NCI-H2081 treated with DMSO at 0.1 percent for 48 hours (cell line): ENCODE data around the gene TFCP2.
A peak's percentile ranks its signal among the peaks of the same experiment; 100 is the strongest.

Source experiments
- DNase-seq: peaks from one replicate; lab custom pipeline; 2025; lab: John Stamatoyannopoulos, UW

TFCP2 gene

GRCh38 chr12:51156245-51156765 is 16.6 kb downstream of the TFCP2 start:
- no peak for DNase-seq

DNA sequence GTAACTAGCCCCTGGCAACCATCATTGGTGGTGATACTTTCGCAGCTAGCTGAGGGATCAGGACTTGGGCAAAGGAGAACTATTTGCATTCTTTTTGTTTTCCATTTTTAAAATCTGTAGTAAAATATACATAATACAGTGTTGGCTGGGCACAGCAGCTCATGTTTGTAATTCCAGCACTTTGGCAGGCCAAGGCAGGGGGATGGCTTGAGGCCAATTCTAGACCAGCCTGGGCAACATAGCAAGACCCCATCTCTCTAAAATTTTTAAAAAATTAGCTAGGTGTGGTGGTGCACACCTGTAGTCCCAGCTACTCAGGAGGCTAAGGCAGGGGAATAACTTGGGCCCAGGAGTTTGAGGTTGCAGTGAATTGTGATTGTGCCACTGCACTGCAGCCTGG is 20.0 kb downstream of the TFCP2 start:
- no peak for DNase-seq

GRCh38 chr12:51150777-51151176 is 22.2 kb downstream of the TFCP2 start:
- DNase-seq = no peak

GRCh38 chr12:51147309-51147708 is 25.6 kb downstream of the TFCP2 start:
- DNase-seq = no peak

DNA sequence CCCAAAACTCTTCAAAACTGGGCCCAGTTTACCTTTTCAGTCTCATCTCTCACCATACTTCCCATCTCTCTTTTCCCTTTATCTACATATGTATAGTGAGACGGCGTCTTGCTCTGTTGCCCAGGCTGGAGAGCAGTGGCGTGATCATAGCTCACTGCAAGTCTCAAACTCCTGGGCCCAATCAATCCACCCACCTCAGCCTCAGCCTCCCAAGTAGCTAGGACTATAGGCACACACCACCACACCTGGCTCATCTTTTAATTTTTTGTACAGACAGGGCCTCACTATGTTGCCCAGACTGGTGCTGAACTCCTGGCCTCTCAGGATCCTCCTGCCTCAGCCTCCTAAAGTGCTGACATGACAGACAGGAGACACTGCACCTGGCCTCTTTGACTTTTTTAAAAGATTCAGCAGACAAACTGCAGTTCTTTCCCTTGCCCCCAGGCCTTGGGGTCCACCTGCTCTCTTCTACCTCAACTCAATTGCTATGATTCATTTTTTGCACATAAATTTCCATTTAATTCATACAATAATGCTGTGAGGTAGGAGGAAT is 33.6 kb downstream of the TFCP2 start:
- no peak for DNase-seq

DNA sequence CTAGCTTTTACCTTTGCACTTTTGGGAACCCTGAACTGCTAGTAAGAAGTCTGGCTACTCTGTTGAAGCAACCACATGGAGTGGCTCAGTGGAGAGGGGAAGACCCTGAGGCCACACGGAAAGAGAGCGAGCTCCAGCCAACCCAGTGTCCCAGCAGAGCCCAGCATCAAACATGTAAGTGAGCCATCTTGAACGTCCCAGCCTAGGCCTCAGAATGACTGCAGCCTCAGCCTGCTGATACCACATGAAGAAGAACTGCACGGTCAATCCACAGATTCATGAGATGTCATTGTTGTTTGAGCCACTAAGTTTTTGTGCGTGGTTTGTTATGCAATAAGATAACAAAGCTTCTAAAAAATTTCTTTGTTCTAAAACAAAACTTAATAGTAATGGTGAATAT is 40.2 kb downstream of the TFCP2 start:
- no peak for DNase-seq

DNA sequence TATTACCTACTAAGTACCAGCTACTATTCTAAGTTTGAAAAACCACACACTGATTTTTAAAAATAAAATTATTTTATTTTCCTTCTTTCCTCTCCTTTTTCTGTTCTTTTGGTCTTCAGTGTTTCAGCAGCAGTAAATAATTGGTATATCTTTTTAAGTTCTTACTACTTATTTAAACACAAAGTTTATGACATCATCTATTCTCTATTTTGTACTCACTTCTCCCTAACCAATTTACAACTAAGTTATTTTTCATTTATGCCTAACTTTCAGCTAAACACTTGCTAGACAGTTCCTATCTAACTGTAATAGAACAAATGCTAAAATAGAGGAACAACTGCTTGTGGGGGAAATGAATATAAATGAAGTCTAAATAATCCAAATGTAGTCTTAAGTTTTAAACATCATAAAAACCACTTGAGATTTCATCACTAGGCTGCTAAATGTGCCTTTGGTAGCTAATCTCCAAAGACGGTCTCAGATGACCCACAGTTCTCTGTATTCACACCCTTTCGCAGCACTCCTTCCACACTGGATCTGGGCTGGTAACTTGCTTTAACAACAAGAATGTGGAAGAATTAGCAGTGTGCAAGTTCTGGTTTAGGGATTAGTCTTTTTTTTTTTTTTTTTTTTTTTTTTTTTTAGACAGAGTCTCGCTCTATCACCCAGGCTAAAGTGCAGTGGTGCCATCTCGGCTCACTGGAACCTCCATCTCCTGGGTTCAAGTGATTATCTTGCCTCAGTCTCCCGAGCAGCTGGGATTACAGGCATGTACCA is 41.0 kb downstream of the TFCP2 start:
- no peak for DNase-seq

DNA sequence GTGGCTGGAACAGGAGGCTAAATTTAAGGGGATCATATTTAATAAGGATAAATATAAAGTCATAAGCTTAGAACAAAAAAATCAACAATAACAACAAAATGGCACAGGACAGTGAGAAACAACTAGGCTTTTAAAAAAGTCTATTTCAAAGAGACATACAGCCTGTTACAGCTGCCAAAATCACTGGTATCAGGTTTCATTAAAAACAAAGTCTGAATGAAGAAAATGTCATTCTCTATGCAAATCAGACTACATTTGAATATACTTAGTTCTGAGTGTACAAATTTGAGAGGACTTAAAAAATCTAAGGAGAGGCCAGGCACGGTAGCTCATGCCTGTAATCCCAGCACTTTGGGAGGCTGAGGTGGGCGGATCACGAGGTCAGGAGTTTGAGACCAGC is 44.0 kb downstream of the TFCP2 start:
- no peak for DNase-seq

DNA sequence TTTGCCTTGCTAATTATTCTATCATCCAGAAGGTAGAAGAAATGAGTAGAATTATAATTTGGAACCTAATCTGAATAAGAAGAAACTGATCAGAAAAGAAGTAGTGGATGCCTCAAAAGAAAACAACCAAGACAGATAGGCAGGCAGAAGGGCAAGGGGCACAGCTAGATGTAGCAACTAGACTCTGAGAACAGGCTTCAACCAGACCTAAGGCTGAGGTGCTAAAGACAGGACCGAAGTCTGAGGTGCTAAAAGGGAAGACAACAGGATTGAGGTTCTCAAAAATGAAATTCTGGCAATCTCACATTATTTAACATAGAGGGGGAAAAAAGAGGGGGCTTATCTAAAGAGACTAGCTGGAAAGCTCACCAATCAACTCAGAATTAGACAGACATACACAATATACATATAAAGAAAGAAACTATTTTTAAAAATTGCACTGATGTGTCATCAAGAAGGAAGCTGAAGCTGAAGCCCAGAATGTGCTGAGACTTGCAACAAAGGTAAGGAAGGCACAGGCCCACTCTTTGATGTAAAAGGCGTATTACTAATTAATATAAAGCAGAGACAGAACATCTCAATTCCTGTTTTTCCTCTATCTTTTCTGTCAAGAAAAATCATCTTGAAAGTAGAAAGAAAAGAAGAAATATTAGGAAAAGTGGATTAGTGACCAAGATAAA is 45.7 kb downstream of the TFCP2 start:
- DNase-seq = no peak

DNA sequence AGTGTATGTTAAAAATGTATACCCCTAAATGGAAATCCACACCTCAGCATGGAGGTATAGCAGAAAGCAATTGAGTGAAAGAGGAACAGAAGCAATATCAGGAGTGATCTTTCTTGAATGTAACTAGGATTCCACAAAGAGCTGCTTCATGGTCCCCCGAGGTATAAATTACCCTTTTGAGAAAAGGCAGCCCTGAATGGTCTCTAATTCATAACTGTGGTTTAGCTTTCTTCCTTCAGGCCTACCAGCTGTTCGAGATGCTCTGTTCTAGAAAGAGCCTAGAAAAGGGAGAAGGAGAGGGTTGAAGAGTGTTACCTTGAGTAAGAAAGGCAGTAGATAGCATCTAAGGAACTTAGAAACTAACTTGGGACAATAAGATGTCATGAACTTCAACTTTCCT is 46.6 kb downstream of the TFCP2 start:
- no peak for DNase-seq

DNA sequence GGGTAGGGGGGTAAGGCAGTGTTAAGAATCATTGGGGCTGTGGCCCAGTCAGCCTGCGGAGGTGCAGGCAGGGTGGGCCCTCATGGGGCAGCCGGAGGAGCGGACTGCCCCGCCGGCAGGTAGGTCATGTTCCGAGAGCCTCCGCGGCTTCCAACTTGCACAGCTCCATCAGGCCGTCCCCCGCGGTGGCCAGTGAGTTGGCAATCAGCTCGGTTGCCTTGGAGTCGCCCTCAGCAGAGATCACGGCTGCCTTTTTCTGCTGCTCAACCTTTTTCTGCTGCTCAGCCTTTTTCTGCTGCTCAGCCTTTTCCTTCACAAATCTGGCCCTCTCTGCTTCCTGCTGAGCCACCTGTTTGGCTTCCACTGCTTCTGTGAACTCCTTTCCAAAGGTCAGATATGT is 48.4 kb downstream of the TFCP2 start:
- DNase-seq = no peak

GRCh38 chr12:51122844-51123243 is 50.1 kb downstream of the TFCP2 start:
- DNase-seq = no peak

GRCh38 chr12:51118706-51119105 is 54.2 kb downstream of the TFCP2 start:
- DNase-seq = no peak

- no peak for DNase-seq
Measured at GRCh38 chr12:51115533-51115932, 57.4 kb downstream of the TFCP2 start.

DNA sequence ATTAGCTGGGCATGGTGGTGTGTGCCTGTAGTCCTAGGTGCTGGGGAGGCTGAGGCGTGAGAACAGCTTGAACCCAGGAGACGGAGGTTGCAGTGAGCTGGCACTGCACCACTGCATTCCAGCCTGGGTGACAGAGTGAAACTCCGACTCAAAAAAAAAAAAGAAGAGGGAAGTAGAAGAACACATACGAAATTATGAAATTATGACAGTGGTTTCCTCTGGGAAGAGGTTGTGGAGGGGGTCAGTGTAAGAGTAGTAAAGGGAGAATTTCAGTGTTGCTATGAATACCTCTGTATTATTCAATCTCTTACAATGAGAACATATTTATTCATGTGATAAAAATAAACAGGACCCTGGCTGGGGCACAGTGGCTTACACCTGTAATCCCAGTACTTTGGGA is 64.8 kb downstream of the TFCP2 start:
- no peak for DNase-seq

DNA sequence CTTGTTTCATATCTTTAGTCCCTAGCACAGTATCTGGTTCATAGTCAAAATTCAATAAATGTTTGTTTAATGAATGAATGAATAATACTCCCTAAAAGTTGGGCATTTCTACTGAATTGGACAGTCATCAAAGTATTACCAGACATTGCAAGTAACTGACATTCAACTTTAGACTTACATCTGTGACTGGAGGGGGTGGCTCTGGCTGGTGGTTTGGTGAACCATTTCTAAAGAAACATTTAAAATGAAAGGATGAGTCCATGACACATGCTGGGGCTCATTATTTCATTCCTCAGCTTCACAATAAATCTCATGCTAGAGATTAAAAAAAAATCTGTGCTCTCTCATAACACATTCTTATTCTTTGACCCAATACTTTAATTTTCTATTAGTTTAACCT is 69.0 kb downstream of the TFCP2 start:
- no peak for DNase-seq

GRCh38 chr12:51098611-51099010 is 74.3 kb downstream of the TFCP2 start:
- no peak for DNase-seq

DNA sequence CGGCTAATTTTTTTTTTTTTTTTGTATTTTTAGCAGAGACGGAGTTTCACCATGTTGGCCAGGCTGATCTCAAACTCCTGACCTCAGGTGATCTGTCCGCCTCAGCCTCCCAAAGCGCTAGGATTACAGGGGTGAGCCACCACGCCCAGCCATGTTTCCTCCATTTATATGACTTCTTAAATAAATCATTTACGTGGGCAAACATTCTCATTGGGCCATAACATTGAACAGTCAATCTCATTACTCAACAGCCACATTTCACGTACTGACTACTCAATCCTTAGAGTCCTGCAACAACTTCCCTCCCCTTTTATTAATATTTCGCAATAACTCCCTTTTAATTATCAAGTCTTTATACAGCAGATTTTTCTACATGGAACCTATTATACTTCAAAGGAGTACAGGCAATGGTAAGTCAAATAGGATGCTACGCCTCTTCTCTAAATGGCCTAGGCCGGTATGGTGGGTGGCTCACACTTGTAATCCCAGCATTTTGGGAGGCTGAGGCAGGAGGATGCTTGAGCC is 82.2 kb downstream of the TFCP2 start:
- DNase-seq = no peak

DNA sequence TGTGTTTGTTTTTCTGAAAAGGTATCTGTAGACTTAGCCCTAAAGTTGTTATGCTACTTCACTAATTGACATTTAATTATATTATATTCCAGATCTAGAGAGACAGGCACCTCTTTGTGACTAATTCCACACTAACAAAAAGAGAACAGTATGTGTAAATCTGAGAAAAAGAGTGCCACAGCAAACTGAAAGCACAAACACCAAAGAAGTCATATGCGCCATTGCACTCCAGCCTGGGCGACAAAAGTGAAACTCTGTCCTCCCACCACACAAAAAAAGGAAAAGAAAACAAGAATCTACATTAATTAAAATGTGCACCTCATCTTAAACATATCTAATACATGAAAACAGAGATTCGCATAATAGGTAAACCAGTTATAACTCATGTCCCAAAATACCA is 85.1 kb downstream of the TFCP2 start:
- DNase-seq = no peak

DNA sequence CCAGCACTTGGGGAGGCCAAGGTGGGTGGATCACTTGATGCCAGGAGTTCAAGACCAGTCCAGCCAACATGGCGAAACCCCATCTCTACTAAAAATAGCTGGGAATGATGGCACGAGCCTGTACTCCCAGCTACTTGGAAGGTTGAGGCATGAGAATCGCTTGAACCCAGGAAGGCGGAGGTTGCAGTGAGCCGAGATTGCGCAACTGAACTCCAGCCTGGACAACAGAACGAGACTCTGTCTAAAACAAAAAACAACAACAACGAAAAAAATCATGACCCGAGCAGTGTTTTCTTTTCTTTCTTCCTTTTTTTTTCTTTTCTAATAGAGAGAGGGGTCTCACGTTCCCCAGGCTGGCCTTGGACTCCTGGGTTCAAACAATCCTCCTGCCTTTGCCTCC is 86.0 kb downstream of the TFCP2 start:
- DNase-seq = no peak

- no peak for DNase-seq
Measured at GRCh38 chr12:51085757-51086156, 87.2 kb downstream of the TFCP2 start.

GRCh38 chr12:51083126-51083833 is 89.7 kb downstream of the TFCP2 start, which contains the start of gene CSRNP2:
CSRNP2 (minus strand) TSS chr12:51083596; CDS start chr12:51076561, 7,035 bp downstream.
- peak; percentile 84 for DNase-seq
